MM.1S (cell line): ENCODE data around the gene XRCC4.

Source experiments
- DNase-seq: peaks from one replicate; pipeline ENCODE4 v3.0.0-alpha.2; 2015
- H2AFZ ChIP-seq: fragments of 300-600 bp; sonication (generic); 2 replicates; pipeline ENCODE4 v1.6.0; 2016; ENCODE audit warnings: antibody characterized with exemption, low read length
- H3F3A ChIP-seq: fragments of 300-600 bp; sonication (generic); 2 replicates; pipeline ENCODE4 v1.6.1; 2016; ENCODE audit warnings: mild to moderate bottlenecking, antibody characterized with exemption, low read length, moderate library complexity, mixed read lengths; ENCODE audit not compliant: insufficient read depth
- H3K27ac ChIP-seq: fragments of 300-600 bp; sonication (generic); 2 replicates; pipeline ENCODE4 v1.5.1; 2016; ENCODE audit warnings: mild to moderate bottlenecking, low read length
- H3K27me3 ChIP-seq: fragments of 300-600 bp; sonication (generic); replicated peaks from 2 replicates; pipeline ENCODE4 v1.6.0; 2016; ENCODE audit warnings: low read length; ENCODE audit not compliant: insufficient read depth
- H3K36me3 ChIP-seq: fragments of 300-600 bp; sonication (generic); replicated peaks from 2 replicates; pipeline ENCODE4 v1.6.1; 2016; ENCODE audit warnings: mild to moderate bottlenecking, low read length, mixed read lengths; ENCODE audit not compliant: insufficient read depth
- H3K4me1 ChIP-seq: fragments of 300-600 bp; sonication (generic); 2 replicates; pipeline ENCODE4 v1.6.1; 2016; ENCODE audit warnings: low read length, mixed read lengths
- H3K4me2 ChIP-seq: fragments of 300-600 bp; sonication (generic); 2 replicates; pipeline ENCODE4 v1.6.0; 2016; ENCODE audit warnings: low read depth, low read length
- H3K4me3 ChIP-seq: fragments of 300-600 bp; sonication (generic); 2 replicates; pipeline ENCODE4 v1.5.1; 2016; ENCODE audit warnings: low read length, mixed read lengths
- H3K79me2 ChIP-seq: fragments of 300-600 bp; sonication (generic); 2 replicates; pipeline ENCODE4 v1.6.1; 2016; ENCODE audit warnings: mixed run types, low read length, mixed read lengths
- H3K9ac ChIP-seq: fragments of 300-600 bp; sonication (generic); 2 replicates; pipeline ENCODE4 v1.6.1; 2016; ENCODE audit warnings: low read length, mixed read lengths
- H3K9me2 ChIP-seq: fragments of 300-600 bp; sonication (generic); replicated peaks from 2 replicates; pipeline ENCODE4 v1.6.1; 2016; ENCODE audit warnings: mild to moderate bottlenecking, low read length, mixed read lengths; ENCODE audit not compliant: insufficient read depth
- H3K9me3 ChIP-seq: fragments of 300-600 bp; sonication (generic); replicated peaks from 2 replicates; pipeline ENCODE4 v1.6.1; 2016; ENCODE audit warnings: mild to moderate bottlenecking, low read length, mixed read lengths; ENCODE audit not compliant: insufficient read depth
- H4K20me1 ChIP-seq: fragments of 300-600 bp; sonication (generic); 2 replicates; pipeline ENCODE4 v1.6.1; 2016; ENCODE audit warnings: mild to moderate bottlenecking, low read length, moderate library complexity, mixed read lengths; ENCODE audit not compliant: insufficient read depth
- CTCF ChIP-seq: fragments of 300-600 bp; sonication (generic); IDR thresholded peaks from 2 replicates; pipeline ENCODE4 v1.5.1; 2016; ENCODE audit warnings: antibody characterized with exemption, low read length, mixed read lengths
- EZH2 ChIP-seq: fragments of 300-600 bp; sonication (generic); optimal IDR thresholded peaks from 2 replicates; pipeline ENCODE3; 2017; ENCODE audit warnings: low read depth, mild to moderate bottlenecking, antibody characterized with exemption, low read length, mixed read lengths
- EZH2phosphoT487 ChIP-seq: fragments of 300-600 bp; sonication (generic); IDR thresholded peaks from 2 replicates; pipeline ENCODE4 v1.6.1; 2018; ENCODE audit warnings: antibody characterized with exemption, low read length

Gene XRCC4

DNA sequence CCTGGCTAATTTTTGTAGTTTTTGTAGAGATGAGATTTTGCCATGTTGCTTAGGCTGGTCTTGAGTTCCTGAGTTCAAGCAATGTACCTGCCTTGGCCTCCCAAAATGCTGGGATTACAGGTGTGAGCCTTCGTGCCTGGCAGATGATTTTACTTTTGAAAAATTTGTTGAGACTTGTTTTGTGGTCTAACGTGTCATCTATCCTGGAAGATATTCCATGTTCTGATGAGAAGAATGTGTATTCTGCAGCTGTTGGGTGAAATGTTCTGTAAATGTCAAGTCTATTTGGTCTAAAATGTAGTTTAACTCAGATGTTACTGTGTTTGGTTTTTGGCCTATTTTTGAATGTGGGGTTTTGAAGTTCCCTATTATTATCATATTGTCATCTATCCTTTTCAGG lies 145.6 kb downstream of the XRCC4 start:
- Histone ChIP-seq H3K4me1 (no peaks in the 10 kb centered on the region), H3K9ac (no peak overlapping the region), H3K36me3 (no peaks in the 10 kb centered on the region), H3K4me3 (no peak overlapping the region), H3K79me2 (no peaks in the 10 kb centered on the region), H3K4me2 (no peak overlapping the region), H3K9me3 (no peaks in the 10 kb centered on the region), H3K27ac (no peak overlapping the region), H3K9me2 (no peaks in the 10 kb centered on the region), H3K27me3 (no peaks in the 10 kb centered on the region), H3F3A (no peaks in the 10 kb centered on the region), H2AFZ (no peak overlapping the region), H4K20me1 (no peaks in the 10 kb centered on the region)
- no peak for TF ChIP-seq EZH2phosphoT487
- TF ChIP-seq EZH2, result no peak
- no peak for TF ChIP-seq CTCF
- no peak for DNase-seq

- no peaks in the 10 kb centered on the region for H3F3A ChIP-seq
- no peak overlapping the region for H3K4me2 ChIP-seq
- no peaks in the 10 kb centered on the region for H3K27me3 ChIP-seq
- no peaks in the 10 kb centered on the region for H3K79me2 ChIP-seq
- H3K36me3 ChIP-seq, result no peaks in the 10 kb centered on the region
- no peak overlapping the region for H3K27ac ChIP-seq
- H3K4me3 ChIP-seq, result no peak overlapping the region
- no peak for DNase-seq
- H4K20me1 ChIP-seq, result no peaks in the 10 kb centered on the region
- no peaks in the 10 kb centered on the region for H3K9me3 ChIP-seq
- no peak overlapping the region for H2AFZ ChIP-seq
- no peak for TF ChIP-seq CTCF
- no peak for TF ChIP-seq EZH2
- TF ChIP-seq EZH2phosphoT487, result no peak
- no peaks in the 10 kb centered on the region for H3K4me1 ChIP-seq
- no peaks in the 10 kb centered on the region for H3K9me2 ChIP-seq
- H3K9ac ChIP-seq, result no peak overlapping the region
These were observed 150.3 kb downstream of the XRCC4 start for GRCh38 chr5:83227611-83228010.

GRCh38 chr5:83230511-83230910 lies 153.2 kb downstream of the XRCC4 start:
- no peaks in the 10 kb centered on the region for H3K9me2 ChIP-seq
- H3F3A ChIP-seq, result no peaks in the 10 kb centered on the region
- DNase-seq, result no peak
- H3K27ac ChIP-seq, result no peak overlapping the region
- no peak overlapping the region for H2AFZ ChIP-seq
- H3K4me2 ChIP-seq, result no peak overlapping the region
- no peaks in the 10 kb centered on the region for H3K36me3 ChIP-seq
- no peak for TF ChIP-seq CTCF
- no peak for TF ChIP-seq EZH2
- no peak for TF ChIP-seq EZH2phosphoT487
- no peaks in the 10 kb centered on the region for H3K9me3 ChIP-seq
- H3K9ac ChIP-seq, result no peak overlapping the region
- H4K20me1 ChIP-seq, result no peaks in the 10 kb centered on the region
- H3K79me2 ChIP-seq, result no peaks in the 10 kb centered on the region
- no peaks in the 10 kb centered on the region for H3K4me1 ChIP-seq
- no peak overlapping the region for H3K4me3 ChIP-seq
- no peaks in the 10 kb centered on the region for H3K27me3 ChIP-seq
